ENCODE measurements around the gene VAV1. TPM values are rescaled to one million over a fixed set of nuclear protein-coding genes. Genes with fewer than 3 reads are reported as not detected.

Gene VAV1
- total and polyA plus RNA-seq, 12 donors = 1.1 to 21.1 (median 9.1) TPM

- Histone ChIP-seq H3K4me1 (replicated peaks in 1 of 2) (no peaks in the 10 kb centered on the region), H3K36me3 (replicated peaks in 1 of 2) (no peaks in the 10 kb centered on the region), H3K4me3 (no peak overlapping the region), H3K9me3 (replicated peaks in 1 of 3) (no peaks in the 10 kb centered on the region), H3K27ac (no peak overlapping the region), H3K27me3 (no peaks in the 10 kb centered on the region)
- TF ChIP-seq CTCF (IDR thresholded peaks at IDR 0.05) (no peak), POLR2A (IDR thresholded peaks at IDR 0.05) (no peak)
- WGBS, 4 donors = 83 to 85% (median 83%) methylated on average over 10 of the region's 10 CpGs
- intact Hi-C loops (cut with DNase I) = no loop called here
- no peak for DNase-seq
Observed at GRCh38 chr19:6873708-6874431, 101.4 kb downstream of the VAV1 start.

- Histone ChIP-seq H3K9me3 (replicated peaks in 1 of 3) (no peaks in the 10 kb centered on the region), H3K36me3 (replicated peaks in 1 of 2) (no peaks in the 10 kb centered on the region), H3K27me3 (no peaks in the 10 kb centered on the region), H3K4me3 (no peak overlapping the region), H3K4me1 (replicated peaks in 1 of 2) (no peaks in the 10 kb centered on the region), H3K27ac (no peak overlapping the region)
- no peak for TF ChIP-seq POLR2A (IDR thresholded peaks at IDR 0.05)
- DNase-seq = no peak
- intact Hi-C loops (cut with DNase I) = no loop called here
- WGBS, 4 donors = 59 to 75% (median 71%) methylated on average over 2 of the region's 2 CpGs
Observed at GRCh38 chr19:6875218-6875617, 102.7 kb downstream of the VAV1 start.

- Histone ChIP-seq H3K4me1 (replicated peaks in 1 of 2) (no peaks in the 10 kb centered on the region), H3K4me3 (no peak overlapping the region), H3K36me3 (replicated peaks in 1 of 2) (no peaks in the 10 kb centered on the region), H3K9me3 (replicated peaks in 1 of 3) (no peaks in the 10 kb centered on the region), H3K27ac (no peak overlapping the region), H3K27me3 (no peaks in the 10 kb centered on the region)
- TF ChIP-seq POLR2A (IDR thresholded peaks at IDR 0.05) = no peak
- no peak for TF ChIP-seq CTCF (IDR thresholded peaks at IDR 0.05)
- intact Hi-C loops (cut with DNase I) = no loop called here
- DNase-seq = no peak
- WGBS, 4 donors = 55 to 67% (median 61%) methylated on average over 6 to 7 of the region's 7 CpGs
Observed at GRCh38 chr19:6876748-6877147, 104.2 kb downstream of the VAV1 start.

DNA sequence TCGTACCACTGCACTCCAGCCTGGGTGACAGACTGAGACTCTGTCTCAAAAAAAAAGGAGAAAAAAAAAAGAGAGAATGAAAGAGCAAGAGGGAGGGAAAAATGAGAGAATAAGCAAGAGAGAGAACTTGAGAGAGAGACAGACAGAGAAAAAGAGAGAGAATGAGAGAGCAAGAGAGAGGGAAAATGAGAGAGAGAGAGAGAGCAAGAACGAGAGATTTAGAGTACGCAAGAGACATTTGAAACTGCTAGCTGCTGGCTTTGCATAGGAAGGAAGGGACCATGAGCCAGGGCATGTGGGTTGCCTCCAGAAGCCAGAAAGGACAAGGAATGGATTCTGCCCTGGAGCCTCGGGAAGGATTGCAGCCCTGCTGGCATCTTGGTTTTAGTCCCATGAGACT is 105.3 kb downstream of the VAV1 start:
- H3K27ac ChIP-seq = no peak overlapping the region
- intact Hi-C loops (cut with DNase I) = no loop called here
- TF ChIP-seq POLR2A (IDR thresholded peaks at IDR 0.05) = no peak
- no peak for TF ChIP-seq CTCF (IDR thresholded peaks at IDR 0.05)
- WGBS, 4 donors = 73 to 81% (median 76%) methylated on average over 4 of the region's 4 CpGs
- H3K4me1 ChIP-seq (replicated peaks in 1 of 2) = no peaks in the 10 kb centered on the region
- H3K4me3 ChIP-seq = no peak overlapping the region
- no peak for DNase-seq
- H3K36me3 ChIP-seq (replicated peaks in 1 of 2) = no peaks in the 10 kb centered on the region
- no peaks in the 10 kb centered on the region for H3K9me3 ChIP-seq (replicated peaks in 1 of 3)
- no peaks in the 10 kb centered on the region for H3K27me3 ChIP-seq
